Measurements from ENCODE around the gene PALS1.

DNA sequence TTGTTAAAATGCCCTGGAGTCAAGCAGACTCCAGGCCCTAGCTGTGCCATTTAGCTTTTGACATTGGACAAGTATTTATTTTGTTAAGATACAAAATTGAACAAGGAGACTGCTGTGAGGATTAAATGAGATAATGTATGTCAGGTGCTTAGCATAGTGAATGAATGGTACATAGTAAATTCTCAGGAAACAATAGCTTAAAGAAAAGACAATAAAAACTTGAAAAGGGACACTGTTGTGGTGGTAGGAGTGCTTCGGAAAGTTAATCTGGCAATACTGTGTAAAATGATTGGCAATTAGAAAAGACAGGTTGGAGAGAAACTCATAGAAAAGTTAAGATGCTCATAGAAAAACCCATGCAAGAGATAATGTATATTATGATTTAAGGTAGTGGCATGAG is 19.7 kb downstream of the PALS1 start:
- TF ChIP-seq, protein P1, sequence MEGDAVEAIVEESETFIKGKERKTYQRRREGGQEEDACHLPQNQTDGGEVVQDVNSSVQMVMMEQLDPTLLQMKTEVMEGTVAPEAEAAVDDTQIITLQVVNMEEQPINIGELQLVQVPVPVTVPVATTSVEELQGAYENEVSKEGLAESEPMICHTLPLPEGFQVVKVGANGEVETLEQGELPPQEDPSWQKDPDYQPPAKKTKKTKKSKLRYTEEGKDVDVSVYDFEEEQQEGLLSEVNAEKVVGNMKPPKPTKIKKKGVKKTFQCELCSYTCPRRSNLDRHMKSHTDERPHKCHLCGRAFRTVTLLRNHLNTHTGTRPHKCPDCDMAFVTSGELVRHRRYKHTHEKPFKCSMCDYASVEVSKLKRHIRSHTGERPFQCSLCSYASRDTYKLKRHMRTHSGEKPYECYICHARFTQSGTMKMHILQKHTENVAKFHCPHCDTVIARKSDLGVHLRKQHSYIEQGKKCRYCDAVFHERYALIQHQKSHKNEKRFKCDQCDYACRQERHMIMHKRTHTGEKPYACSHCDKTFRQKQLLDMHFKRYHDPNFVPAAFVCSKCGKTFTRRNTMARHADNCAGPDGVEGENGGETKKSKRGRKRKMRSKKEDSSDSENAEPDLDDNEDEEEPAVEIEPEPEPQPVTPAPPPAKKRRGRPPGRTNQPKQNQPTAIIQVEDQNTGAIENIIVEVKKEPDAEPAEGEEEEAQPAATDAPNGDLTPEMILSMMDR (IDR thresholded peaks at IDR 0.05): no peak
- TF ChIP-seq POLR2A (IDR thresholded peaks at IDR 0.05): no peak
